Measurements from ENCODE around the gene SPNS3. TPM values are rescaled to one million over a fixed set of nuclear protein-coding genes. Genes with fewer than 3 reads are reported as not detected.

SPNS3 gene
- total and polyA plus RNA-seq, 4 donors, result 0.16 to 2.3 (median 0.24) TPM

DNA sequence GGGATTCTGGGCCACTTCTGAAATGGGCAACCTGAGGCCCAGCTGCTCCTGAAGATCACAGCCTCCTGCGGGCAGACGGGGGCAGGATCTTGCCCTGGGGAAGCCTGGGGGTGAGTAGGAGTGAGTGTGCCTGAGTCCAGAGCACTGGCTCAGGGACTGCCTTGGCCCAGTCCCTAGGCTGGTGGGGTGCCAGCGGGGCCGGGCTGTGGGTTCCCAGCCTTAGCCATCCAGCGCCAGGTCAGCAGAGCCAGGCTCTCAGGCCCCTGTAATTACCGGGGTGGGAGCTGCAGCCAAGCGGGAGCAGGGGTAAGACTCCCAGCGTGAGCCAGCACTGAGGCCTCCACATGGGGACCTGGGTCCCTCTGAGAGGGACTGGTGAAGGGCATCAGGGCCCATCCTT is 73.2 kb downstream of the SPNS3 start:
- TF ChIP-seq, protein P1, sequence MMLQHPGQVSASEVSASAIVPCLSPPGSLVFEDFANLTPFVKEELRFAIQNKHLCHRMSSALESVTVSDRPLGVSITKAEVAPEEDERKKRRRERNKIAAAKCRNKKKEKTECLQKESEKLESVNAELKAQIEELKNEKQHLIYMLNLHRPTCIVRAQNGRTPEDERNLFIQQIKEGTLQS (IDR thresholded peaks at IDR 0.05), result no peak
- TF ChIP-seq NR2F2 (IDR thresholded peaks at IDR 0.05) (no peak), HNF4A (conservative IDR thresholded peaks at IDR 0.05) (no peak), RXRA (IDR thresholded peaks at IDR 0.05) (no peak), GABPA (IDR thresholded peaks at IDR 0.05 in 1 of 2, conservative IDR thresholded peaks at IDR 0.05 in 1 of 2) (no peak)
- Histone ChIP-seq H3K27me3 (ENCODE audit: control insufficient read depth in 4 of 4, insufficient read depth in 4 of 4, low read length in 3 of 4) (no peaks in the 10 kb centered on the region), H3K4me1 (ENCODE audit: control insufficient read depth in 4 of 4, insufficient read depth in 4 of 4, low read length in 3 of 4) (peaks cover 0 to 12% (median 3%) of the 10 kb centered on the region in 4 donors), H3K9ac (ENCODE audit: low read depth in 1 of 2, low read length in 2 of 2) (no peak overlapping the region), H3K4me3 (ENCODE audit: low read depth in 1 of 3, low read length in 3 of 3) (no peak overlapping the region), H3K27ac (ENCODE audit: low read depth in 1 of 2, low read length in 2 of 2) (no peak overlapping the region), H3K9me3 (ENCODE audit: control insufficient read depth in 4 of 4, low read length in 3 of 4) (no peaks in the 10 kb centered on the region), H3K36me3 (ENCODE audit: control insufficient read depth in 4 of 4, insufficient read depth in 3 of 4, low read depth in 1 of 4, low read length in 3 of 4) (no peaks in the 10 kb centered on the region)
- WGBS, result 83% methylated on average over 8 of the region's 8 CpGs
- no peak for DNase-seq (ENCODE audit: low spot score)

DNA sequence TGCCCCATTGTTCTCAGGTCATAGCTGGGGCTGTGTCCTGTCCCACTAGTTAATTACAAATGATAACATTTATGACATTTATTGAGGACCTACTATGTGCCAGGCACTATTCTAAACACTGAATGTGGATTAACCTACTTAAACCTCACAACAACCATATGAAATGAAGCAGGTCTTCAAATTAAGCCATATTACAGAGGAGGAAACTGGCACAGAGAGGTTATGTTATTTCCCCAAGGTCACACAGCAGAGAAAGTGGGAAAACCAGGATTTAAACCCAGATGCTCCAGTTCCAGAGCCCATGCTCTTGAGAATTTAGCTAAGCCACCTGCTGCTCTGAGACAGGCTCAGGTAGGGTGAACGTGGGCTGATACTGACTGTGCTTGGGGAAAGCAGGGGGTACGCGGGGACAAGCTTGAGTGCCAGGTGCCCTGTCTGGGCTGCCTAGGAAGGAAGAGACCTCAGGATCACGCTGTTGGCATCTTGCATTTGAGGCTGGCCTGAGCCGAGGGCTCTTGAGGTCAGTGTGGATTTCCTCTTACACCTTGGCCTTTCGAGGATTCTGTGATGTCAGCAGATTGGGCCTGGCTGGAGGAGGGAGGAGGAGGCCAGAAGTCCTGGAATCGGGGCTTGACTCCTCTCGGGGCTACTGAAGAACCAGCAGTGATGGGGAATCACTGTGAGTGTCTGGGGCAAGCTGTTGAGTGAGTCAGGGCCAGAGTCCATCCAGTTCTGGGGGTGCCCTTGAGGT is 73.8 kb downstream of the SPNS3 start:
- H3K9ac ChIP-seq (ENCODE audit: low read depth in 1 of 2, low read length in 2 of 2), result no peak overlapping the region
- WGBS, result 76% methylated on average over 8 of the region's 8 CpGs
- no peak overlapping the region for H3K27ac ChIP-seq (ENCODE audit: low read depth in 1 of 2, low read length in 2 of 2)
- H3K9me3 ChIP-seq (ENCODE audit: control insufficient read depth in 4 of 4, low read length in 3 of 4), result no peaks in the 10 kb centered on the region
- peaks cover 0 to 12% (median 3%) of the 10 kb centered on the region in 4 donors for H3K4me1 ChIP-seq (ENCODE audit: control insufficient read depth in 4 of 4, insufficient read depth in 4 of 4, low read length in 3 of 4)
- no peak overlapping the region for H3K4me3 ChIP-seq (ENCODE audit: low read depth in 1 of 3, low read length in 3 of 3)
- no peak for DNase-seq (ENCODE audit: low spot score)
- no peaks in the 10 kb centered on the region for H3K27me3 ChIP-seq (ENCODE audit: control insufficient read depth in 4 of 4, insufficient read depth in 4 of 4, low read length in 3 of 4)
- TF ChIP-seq, protein P2, sequence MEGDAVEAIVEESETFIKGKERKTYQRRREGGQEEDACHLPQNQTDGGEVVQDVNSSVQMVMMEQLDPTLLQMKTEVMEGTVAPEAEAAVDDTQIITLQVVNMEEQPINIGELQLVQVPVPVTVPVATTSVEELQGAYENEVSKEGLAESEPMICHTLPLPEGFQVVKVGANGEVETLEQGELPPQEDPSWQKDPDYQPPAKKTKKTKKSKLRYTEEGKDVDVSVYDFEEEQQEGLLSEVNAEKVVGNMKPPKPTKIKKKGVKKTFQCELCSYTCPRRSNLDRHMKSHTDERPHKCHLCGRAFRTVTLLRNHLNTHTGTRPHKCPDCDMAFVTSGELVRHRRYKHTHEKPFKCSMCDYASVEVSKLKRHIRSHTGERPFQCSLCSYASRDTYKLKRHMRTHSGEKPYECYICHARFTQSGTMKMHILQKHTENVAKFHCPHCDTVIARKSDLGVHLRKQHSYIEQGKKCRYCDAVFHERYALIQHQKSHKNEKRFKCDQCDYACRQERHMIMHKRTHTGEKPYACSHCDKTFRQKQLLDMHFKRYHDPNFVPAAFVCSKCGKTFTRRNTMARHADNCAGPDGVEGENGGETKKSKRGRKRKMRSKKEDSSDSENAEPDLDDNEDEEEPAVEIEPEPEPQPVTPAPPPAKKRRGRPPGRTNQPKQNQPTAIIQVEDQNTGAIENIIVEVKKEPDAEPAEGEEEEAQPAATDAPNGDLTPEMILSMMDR (IDR thresholded peaks at IDR 0.05; ENCODE audit: low read depth, low read length, missing input control), result no peak
- TF ChIP-seq RAD21 (IDR thresholded peaks at IDR 0.05) (no peak), SP1 (IDR thresholded peaks at IDR 0.05) (no peak), NR2F2 (IDR thresholded peaks at IDR 0.05) (no peak), YY1 (IDR thresholded peaks at IDR 0.05) (no peak), EGR1 (IDR thresholded peaks at IDR 0.05; ENCODE audit: low read depth in 2 of 2) (no peak), GABPA (IDR thresholded peaks at IDR 0.05 in 1 of 2, conservative IDR thresholded peaks at IDR 0.05 in 1 of 2) (no peak), TAF1 (conservative IDR thresholded peaks at IDR 0.05) (no peak), JUND (IDR thresholded peaks at IDR 0.05) (no peak), FOXA2 (IDR thresholded peaks at IDR 0.05) (no peak), FOXA1 (IDR thresholded peaks at IDR 0.05) (no peak)
- TF ChIP-seq, protein P1 (IDR thresholded peaks at IDR 0.05), result no peak
- TF ChIP-seq, protein P3, sequence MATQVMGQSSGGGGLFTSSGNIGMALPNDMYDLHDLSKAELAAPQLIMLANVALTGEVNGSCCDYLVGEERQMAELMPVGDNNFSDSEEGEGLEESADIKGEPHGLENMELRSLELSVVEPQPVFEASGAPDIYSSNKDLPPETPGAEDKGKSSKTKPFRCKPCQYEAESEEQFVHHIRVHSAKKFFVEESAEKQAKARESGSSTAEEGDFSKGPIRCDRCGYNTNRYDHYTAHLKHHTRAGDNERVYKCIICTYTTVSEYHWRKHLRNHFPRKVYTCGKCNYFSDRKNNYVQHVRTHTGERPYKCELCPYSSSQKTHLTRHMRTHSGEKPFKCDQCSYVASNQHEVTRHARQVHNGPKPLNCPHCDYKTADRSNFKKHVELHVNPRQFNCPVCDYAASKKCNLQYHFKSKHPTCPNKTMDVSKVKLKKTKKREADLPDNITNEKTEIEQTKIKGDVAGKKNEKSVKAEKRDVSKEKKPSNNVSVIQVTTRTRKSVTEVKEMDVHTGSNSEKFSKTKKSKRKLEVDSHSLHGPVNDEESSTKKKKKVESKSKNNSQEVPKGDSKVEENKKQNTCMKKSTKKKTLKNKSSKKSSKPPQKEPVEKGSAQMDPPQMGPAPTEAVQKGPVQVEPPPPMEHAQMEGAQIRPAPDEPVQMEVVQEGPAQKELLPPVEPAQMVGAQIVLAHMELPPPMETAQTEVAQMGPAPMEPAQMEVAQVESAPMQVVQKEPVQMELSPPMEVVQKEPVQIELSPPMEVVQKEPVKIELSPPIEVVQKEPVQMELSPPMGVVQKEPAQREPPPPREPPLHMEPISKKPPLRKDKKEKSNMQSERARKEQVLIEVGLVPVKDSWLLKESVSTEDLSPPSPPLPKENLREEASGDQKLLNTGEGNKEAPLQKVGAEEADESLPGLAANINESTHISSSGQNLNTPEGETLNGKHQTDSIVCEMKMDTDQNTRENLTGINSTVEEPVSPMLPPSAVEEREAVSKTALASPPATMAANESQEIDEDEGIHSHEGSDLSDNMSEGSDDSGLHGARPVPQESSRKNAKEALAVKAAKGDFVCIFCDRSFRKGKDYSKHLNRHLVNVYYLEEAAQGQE (IDR thresholded peaks at IDR 0.05), result no peak
- TF ChIP-seq, protein P4, sequence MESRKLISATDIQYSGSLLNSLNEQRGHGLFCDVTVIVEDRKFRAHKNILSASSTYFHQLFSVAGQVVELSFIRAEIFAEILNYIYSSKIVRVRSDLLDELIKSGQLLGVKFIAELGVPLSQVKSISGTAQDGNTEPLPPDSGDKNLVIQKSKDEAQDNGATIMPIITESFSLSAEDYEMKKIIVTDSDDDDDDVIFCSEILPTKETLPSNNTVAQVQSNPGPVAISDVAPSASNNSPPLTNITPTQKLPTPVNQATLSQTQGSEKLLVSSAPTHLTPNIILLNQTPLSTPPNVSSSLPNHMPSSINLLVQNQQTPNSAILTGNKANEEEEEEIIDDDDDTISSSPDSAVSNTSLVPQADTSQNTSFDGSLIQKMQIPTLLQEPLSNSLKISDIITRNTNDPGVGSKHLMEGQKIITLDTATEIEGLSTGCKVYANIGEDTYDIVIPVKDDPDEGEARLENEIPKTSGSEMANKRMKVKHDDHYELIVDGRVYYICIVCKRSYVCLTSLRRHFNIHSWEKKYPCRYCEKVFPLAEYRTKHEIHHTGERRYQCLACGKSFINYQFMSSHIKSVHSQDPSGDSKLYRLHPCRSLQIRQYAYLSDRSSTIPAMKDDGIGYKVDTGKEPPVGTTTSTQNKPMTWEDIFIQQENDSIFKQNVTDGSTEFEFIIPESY (IDR thresholded peaks at IDR 0.05), result no peak
- TF ChIP-seq, protein P5, sequence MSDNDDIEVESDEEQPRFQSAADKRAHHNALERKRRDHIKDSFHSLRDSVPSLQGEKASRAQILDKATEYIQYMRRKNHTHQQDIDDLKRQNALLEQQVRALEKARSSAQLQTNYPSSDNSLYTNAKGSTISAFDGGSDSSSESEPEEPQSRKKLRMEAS (IDR thresholded peaks at IDR 0.05), result no peak
- H3K36me3 ChIP-seq (ENCODE audit: control insufficient read depth in 4 of 4, insufficient read depth in 3 of 4, low read depth in 1 of 4, low read length in 3 of 4), result no peaks in the 10 kb centered on the region

Measured in liver (tissue), 9 donors.